ENCODE results near the gene HEG1.

Gene HEG1

DNA sequence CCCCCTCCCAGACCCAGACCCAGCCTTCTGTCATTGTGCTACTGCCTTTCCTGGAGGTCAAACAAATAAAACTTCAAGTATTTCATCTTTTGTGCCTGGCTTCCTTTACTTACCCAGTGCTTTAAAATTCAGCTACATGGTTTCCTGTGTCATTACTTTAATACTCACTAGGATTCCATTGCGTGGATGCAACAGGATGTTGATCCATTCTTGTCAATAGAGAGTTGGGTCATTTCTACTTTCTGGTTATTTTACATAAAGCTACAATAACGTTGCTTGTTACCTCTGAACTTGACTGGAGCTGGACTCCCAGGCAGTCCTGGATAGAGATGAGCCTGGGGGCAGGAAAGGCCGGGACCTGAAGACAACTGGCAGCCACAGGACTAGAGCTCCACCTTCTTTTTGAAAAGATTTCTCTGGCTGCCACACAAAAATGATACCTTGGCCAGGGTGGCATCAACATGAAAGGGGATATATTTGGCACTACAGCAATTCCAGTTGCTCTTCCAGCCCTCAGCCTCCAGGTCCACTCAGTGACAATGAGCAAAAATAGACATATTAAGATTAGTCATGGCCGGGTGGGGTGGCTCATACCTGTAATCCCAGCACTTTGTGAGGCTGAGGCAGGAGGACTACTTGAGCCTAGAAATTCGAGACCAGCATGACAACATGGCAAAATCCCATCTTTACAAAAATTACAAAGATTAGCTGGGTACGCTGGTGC lies 23.3 kb upstream of the HEG1 start:
- no peak overlapping the region for H3K4me2 ChIP-seq
- no peaks in the 10 kb centered on the region for H3K4me1 ChIP-seq (ENCODE audit: low read depth, poor library complexity, severe bottlenecking)
- H3K27me3 ChIP-seq (ENCODE audit: insufficient read depth, low read depth) = no peaks in the 10 kb centered on the region
- H3K27ac ChIP-seq = no peak overlapping the region
- no peak overlapping the region for H3K4me3 ChIP-seq (IDR thresholded peaks at IDR 0.05; ENCODE audit: insufficient read depth, low read depth, low read length)
- TF ChIP-seq, protein P1, sequence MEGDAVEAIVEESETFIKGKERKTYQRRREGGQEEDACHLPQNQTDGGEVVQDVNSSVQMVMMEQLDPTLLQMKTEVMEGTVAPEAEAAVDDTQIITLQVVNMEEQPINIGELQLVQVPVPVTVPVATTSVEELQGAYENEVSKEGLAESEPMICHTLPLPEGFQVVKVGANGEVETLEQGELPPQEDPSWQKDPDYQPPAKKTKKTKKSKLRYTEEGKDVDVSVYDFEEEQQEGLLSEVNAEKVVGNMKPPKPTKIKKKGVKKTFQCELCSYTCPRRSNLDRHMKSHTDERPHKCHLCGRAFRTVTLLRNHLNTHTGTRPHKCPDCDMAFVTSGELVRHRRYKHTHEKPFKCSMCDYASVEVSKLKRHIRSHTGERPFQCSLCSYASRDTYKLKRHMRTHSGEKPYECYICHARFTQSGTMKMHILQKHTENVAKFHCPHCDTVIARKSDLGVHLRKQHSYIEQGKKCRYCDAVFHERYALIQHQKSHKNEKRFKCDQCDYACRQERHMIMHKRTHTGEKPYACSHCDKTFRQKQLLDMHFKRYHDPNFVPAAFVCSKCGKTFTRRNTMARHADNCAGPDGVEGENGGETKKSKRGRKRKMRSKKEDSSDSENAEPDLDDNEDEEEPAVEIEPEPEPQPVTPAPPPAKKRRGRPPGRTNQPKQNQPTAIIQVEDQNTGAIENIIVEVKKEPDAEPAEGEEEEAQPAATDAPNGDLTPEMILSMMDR (conservative IDR thresholded peaks at IDR 0.05; ENCODE audit: low read depth, low read length) = no peak
- no peak overlapping the region for H2AFZ ChIP-seq (ENCODE audit: low read depth)
- no peaks in the 10 kb centered on the region for H3K36me3 ChIP-seq (ENCODE audit: insufficient read depth)
- no peaks in the 10 kb centered on the region for H4K20me1 ChIP-seq (ENCODE audit: insufficient read depth)
- no peaks in the 10 kb centered on the region for H3K79me2 ChIP-seq (ENCODE audit: insufficient read depth, low read depth)
- H3K9ac ChIP-seq = no peak overlapping the region

GRCh38 chr3:125077864-125078263 lies 22.1 kb upstream of the HEG1 start:
- Histone ChIP-seq H3K36me3 (ENCODE audit: insufficient read depth) (no peaks in the 10 kb centered on the region), H3K4me2 (no peak overlapping the region), H3K27ac (no peak overlapping the region), H3K27me3 (ENCODE audit: insufficient read depth, low read depth) (no peaks in the 10 kb centered on the region), H2AFZ (ENCODE audit: low read depth) (no peak overlapping the region), H3K4me1 (ENCODE audit: low read depth, poor library complexity, severe bottlenecking) (no peaks in the 10 kb centered on the region), H3K9ac (no peak overlapping the region), H3K79me2 (ENCODE audit: insufficient read depth, low read depth) (no peaks in the 10 kb centered on the region), H4K20me1 (ENCODE audit: insufficient read depth) (no peaks in the 10 kb centered on the region), H3K4me3 (IDR thresholded peaks at IDR 0.05; ENCODE audit: insufficient read depth, low read depth, low read length) (no peak overlapping the region)
- TF ChIP-seq, protein P1 (conservative IDR thresholded peaks at IDR 0.05; ENCODE audit: low read depth, low read length) = no peak

GRCh38 chr3:125076464-125076863 lies 20.7 kb upstream of the HEG1 start:
- no peaks in the 10 kb centered on the region for H3K36me3 ChIP-seq (ENCODE audit: insufficient read depth)
- no peaks in the 10 kb centered on the region for H3K4me1 ChIP-seq (ENCODE audit: low read depth, poor library complexity, severe bottlenecking)
- no peak overlapping the region for H3K9ac ChIP-seq
- no peaks in the 10 kb centered on the region for H4K20me1 ChIP-seq (ENCODE audit: insufficient read depth)
- no peaks in the 10 kb centered on the region for H3K79me2 ChIP-seq (ENCODE audit: insufficient read depth, low read depth)
- H3K27ac ChIP-seq = no peak overlapping the region
- no peak overlapping the region for H3K4me2 ChIP-seq
- H2AFZ ChIP-seq (ENCODE audit: low read depth) = no peak overlapping the region
- TF ChIP-seq, protein P1 (conservative IDR thresholded peaks at IDR 0.05; ENCODE audit: low read depth, low read length) = no peak
- H3K4me3 ChIP-seq (IDR thresholded peaks at IDR 0.05; ENCODE audit: insufficient read depth, low read depth, low read length) = no peak overlapping the region
- no peaks in the 10 kb centered on the region for H3K27me3 ChIP-seq (ENCODE audit: insufficient read depth, low read depth)

DNA sequence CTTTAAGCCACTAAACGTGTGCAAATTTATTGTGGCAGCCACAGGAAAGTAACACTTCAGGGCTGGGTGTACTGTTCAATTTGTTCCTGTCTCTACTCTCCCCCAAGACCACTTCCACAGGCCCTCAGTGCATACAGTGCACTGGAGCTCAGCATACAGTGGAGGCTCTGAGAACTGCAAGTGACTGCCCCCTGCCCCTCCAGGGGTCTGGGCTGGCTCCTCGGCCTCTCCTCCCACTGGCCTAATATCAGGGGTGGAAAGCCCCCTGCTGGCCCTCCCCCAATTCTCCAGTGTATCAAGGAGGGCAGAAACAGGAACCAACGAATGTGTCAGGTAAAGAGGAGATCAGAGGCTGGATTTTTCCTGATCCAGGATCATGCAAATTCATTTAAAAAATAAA lies 19.9 kb upstream of the HEG1 start:
- no peak overlapping the region for H3K4me3 ChIP-seq (IDR thresholded peaks at IDR 0.05; ENCODE audit: insufficient read depth, low read depth, low read length)
- no peaks in the 10 kb centered on the region for H3K79me2 ChIP-seq (ENCODE audit: insufficient read depth, low read depth)
- no peaks in the 10 kb centered on the region for H3K4me1 ChIP-seq (ENCODE audit: low read depth, poor library complexity, severe bottlenecking)
- no peak overlapping the region for H3K4me2 ChIP-seq
- TF ChIP-seq, protein P1 (conservative IDR thresholded peaks at IDR 0.05; ENCODE audit: low read depth, low read length) = no peak
- H3K36me3 ChIP-seq (ENCODE audit: insufficient read depth) = no peaks in the 10 kb centered on the region
- H3K27me3 ChIP-seq (ENCODE audit: insufficient read depth, low read depth) = no peaks in the 10 kb centered on the region
- H4K20me1 ChIP-seq (ENCODE audit: insufficient read depth) = no peaks in the 10 kb centered on the region
- H3K27ac ChIP-seq = no peak overlapping the region
- H3K9ac ChIP-seq = no peak overlapping the region
- H2AFZ ChIP-seq (ENCODE audit: low read depth) = no peak overlapping the region

All from KMS-11 (cell line).